ENCODE data around the gene RNF115. TPM values are rescaled to one million over a fixed set of nuclear protein-coding genes. Genes with fewer than 3 reads are reported as not detected.

Gene RNF115
- total and polyA plus RNA-seq, 2 donors (not counting 3 experiments of a cell fraction or from before 2014, with no cell fraction given): 7.6 to 17.3 TPM

DNA sequence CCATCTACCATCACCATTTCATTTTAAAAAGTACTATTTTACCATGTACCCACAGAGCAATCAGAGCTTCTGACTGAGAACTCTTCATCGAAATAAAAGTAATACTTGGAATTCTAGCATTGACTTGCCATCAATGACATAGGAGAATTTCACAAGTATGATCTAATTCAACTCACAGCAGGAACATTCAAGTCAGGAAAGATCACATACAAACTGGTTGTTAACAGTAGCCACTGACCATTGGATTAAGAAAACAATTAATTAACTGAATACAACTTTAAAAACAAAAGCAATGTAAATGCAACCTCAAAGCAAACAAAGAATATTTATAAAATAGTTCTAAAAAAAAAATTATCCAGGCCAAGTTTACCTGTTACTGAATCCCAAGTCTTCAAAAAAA is 18.8 kb downstream of the RNF115 start:
- peaks cover 0 to 2% of the 10 kb centered on the region in 2 experiments for H3K36me3 ChIP-seq (ENCODE audit: control insufficient read depth in 2 of 2, extremely low read depth in 1 of 2, insufficient read depth in 2 of 2, low read length in 2 of 2)
- dilution Hi-C loops (cut with MboI; ENCODE audit: extremely low pct_ligation_motif_present, low sequenced_read_pairs) (no loop called here), intact Hi-C loops (cut with micrococcal nuclease) (no loop called here)
- no peaks in the 10 kb centered on the region for H3K9me3 ChIP-seq (replicated peaks; ENCODE audit: control insufficient read depth, insufficient read depth, low read length)
- DNase-seq (ENCODE audit: low read depth, low spot score) (no peak), FAIRE-seq (no peak)
- no peak overlapping the region for H3K4me3 ChIP-seq (replicated peaks in 1 of 3; ENCODE audit: insufficient read depth in 1 of 3, low read depth in 1 of 3, low read length in 3 of 3)
- POLR2A ChIA-PET: no interaction called here
- no peaks in the 10 kb centered on the region for H3K4me1 ChIP-seq (ENCODE audit: control insufficient read depth, extremely low read depth, insufficient read depth, low read length)
- TF ChIP-seq EZH2 (IDR thresholded peaks at IDR 0.05; ENCODE audit: borderline replicate concordance, low read depth, low read length, severe bottlenecking) (no peak), POLR2A (IDR thresholded peaks at IDR 0.05; ENCODE audit: low read depth, low read length) (no peak), GATA2 (IDR thresholded peaks at IDR 0.05; ENCODE audit: insufficient read depth, insufficient read length, low read depth, low read length) (no peak), JUN (IDR thresholded peaks at IDR 0.05; ENCODE audit: borderline replicate concordance, insufficient read depth, insufficient read length, low read depth) (no peak), MYC (IDR thresholded peaks at IDR 0.05; ENCODE audit: low read depth, low read length) (no peak), FOS (IDR thresholded peaks at IDR 0.05; ENCODE audit: borderline replicate concordance, insufficient read depth, low read length) (no peak), POLR2AphosphoS5 (IDR thresholded peaks at IDR 0.05; ENCODE audit: insufficient read depth, low read depth, low read length) (no peak)
- TF ChIP-seq, protein P1, sequence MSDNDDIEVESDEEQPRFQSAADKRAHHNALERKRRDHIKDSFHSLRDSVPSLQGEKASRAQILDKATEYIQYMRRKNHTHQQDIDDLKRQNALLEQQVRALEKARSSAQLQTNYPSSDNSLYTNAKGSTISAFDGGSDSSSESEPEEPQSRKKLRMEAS (IDR thresholded peaks at IDR 0.05; ENCODE audit: insufficient read depth, insufficient read length): no peak
- TF ChIP-seq, protein P2, sequence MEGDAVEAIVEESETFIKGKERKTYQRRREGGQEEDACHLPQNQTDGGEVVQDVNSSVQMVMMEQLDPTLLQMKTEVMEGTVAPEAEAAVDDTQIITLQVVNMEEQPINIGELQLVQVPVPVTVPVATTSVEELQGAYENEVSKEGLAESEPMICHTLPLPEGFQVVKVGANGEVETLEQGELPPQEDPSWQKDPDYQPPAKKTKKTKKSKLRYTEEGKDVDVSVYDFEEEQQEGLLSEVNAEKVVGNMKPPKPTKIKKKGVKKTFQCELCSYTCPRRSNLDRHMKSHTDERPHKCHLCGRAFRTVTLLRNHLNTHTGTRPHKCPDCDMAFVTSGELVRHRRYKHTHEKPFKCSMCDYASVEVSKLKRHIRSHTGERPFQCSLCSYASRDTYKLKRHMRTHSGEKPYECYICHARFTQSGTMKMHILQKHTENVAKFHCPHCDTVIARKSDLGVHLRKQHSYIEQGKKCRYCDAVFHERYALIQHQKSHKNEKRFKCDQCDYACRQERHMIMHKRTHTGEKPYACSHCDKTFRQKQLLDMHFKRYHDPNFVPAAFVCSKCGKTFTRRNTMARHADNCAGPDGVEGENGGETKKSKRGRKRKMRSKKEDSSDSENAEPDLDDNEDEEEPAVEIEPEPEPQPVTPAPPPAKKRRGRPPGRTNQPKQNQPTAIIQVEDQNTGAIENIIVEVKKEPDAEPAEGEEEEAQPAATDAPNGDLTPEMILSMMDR (IDR thresholded peaks at IDR 0.05; ENCODE audit: extremely low read depth in 1 of 2, insufficient read depth in 1 of 2, low read depth in 1 of 2, low read length in 2 of 2): no peak
- CTCF ChIA-PET: interaction anchor here (2.0 to 3.3 kb wide), 4 partner anchors 10 to 19 kb away, joined by 5 to 19 read pairs (median 10); no protein-coding TSS in a partner anchor
- no TSS peak for BruUV-seq (replicated peaks)
- H3K9ac ChIP-seq (replicated peaks; ENCODE audit: extremely low read depth, insufficient read depth, low read length): no peak overlapping the region
- H3K27me3 ChIP-seq (ENCODE audit: control insufficient read depth in 2 of 2, insufficient read depth in 2 of 2, low read length in 2 of 2): no peaks in the 10 kb centered on the region
- H3K79me2 ChIP-seq (ENCODE audit: control insufficient read depth, insufficient read depth, low read length): peaks cover 71% of the 10 kb centered on the region
- peaks cover 2% of the 10 kb centered on the region for H4K20me1 ChIP-seq (replicated peaks; ENCODE audit: control insufficient read depth, extremely low read depth, insufficient read depth, low read length)
- no peaks in the 10 kb centered on the region for H3K9me1 ChIP-seq (replicated peaks; ENCODE audit: control insufficient read depth, extremely low read depth, insufficient read depth, low read length)
- no peak overlapping the region for H2AFZ ChIP-seq (ENCODE audit: low read depth, low read length)
- H3K4me2 ChIP-seq (ENCODE audit: insufficient read depth, low read length): no peak overlapping the region
- no peak overlapping the region for H3K27ac ChIP-seq (ENCODE audit: insufficient read depth, low read depth, low read length)
